Epithelial cell of proximal tubule (primary cell): Measurements from ENCODE around the gene CNP. TPM values are rescaled to one million over a fixed set of nuclear protein-coding genes. Genes with fewer than 3 reads are reported as not detected.

Source experiments
- DNase-seq: peaks from one replicate; pipeline ENCODE4 v3.0.0-alpha.2; 2011; ENCODE audit warnings: low read depth
- H3K4me3 ChIP-seq: 2 replicates; pipeline ENCODE4 v1.5.1; 2011; ENCODE audit warnings: low read depth, mild to moderate bottlenecking, low read length
- CTCF ChIP-seq: conservative IDR thresholded peaks from 2 replicates; pipeline ENCODE4 v1.5.1; 2012; ENCODE audit warnings: low read depth, mild to moderate bottlenecking, low read length
- total RNA-seq: library from RNA; depleted of rRNA; stranded (reverse); fragments of >200 nt; gene quantifications from 2 replicates; pipeline ENCODE4 v1.2.3, GENCODE V29; 2015

Gene CNP
- total RNA-seq, 1 donor from 2014 or later = 69.8 TPM

GRCh38 chr17:41974031-41974430, 7.4 kb downstream of the CNP start:
- no peak for DNase-seq
- H3K4me3 ChIP-seq = no peak overlapping the region
- TF ChIP-seq CTCF = no peak

GRCh38 chr17:41974658-41975057, 8.1 kb downstream of the CNP start:
- no peak for TF ChIP-seq CTCF
- no peak overlapping the region for H3K4me3 ChIP-seq
- DNase-seq = no peak

- no peak for DNase-seq
- no peak overlapping the region for H3K4me3 ChIP-seq
- no peak for TF ChIP-seq CTCF
Measured at GRCh38 chr17:41975099-41976083, 8.8 kb downstream of the CNP start.

GRCh38 chr17:41976142-41976768, 9.7 kb downstream of the CNP start:
- no peak overlapping the region for H3K4me3 ChIP-seq
- no peak for TF ChIP-seq CTCF
- no peak for DNase-seq

- TF ChIP-seq CTCF = no peak
- no peak for DNase-seq
Measured at GRCh38 chr17:41977991-41978390, 11.4 kb downstream of the CNP start.

GRCh38 chr17:41982026-41982760, 15.6 kb downstream of the CNP start:
- H3K4me3 ChIP-seq = no peak overlapping the region
- DNase-seq = no peak
- no peak for TF ChIP-seq CTCF

More at GRCh38 chr17:41977991-41978390, 11.4 kb downstream of the CNP start:
- H3K4me3 ChIP-seq = no peak overlapping the region
